Measurements from ENCODE around the gene DBNL.
A peak's percentile ranks its signal among the peaks of the same experiment; 100 is the strongest.

DBNL gene

DNA sequence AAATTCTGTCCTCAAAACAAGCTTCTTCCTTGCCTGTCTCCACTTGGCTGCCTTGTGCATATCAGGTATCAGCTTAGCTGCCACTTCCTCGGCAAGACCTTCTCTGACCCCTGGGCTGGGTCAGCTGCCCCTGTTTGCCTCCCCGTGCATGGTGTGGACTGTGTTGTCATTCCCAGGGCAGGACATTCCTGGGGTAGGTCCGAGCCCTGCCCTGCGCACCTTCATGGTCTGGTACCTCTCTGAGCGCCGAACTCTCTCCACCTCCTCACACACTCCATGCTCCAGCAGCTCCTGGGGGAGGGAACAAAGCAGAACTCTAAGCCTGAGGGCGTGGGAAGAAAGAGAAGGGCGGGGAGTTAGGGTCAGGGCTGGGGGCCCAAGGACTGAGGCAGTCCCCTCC is 34.0 kb downstream of the DBNL start:
- DNase-seq (ENCODE audit: low read depth), result no peak

DNA sequence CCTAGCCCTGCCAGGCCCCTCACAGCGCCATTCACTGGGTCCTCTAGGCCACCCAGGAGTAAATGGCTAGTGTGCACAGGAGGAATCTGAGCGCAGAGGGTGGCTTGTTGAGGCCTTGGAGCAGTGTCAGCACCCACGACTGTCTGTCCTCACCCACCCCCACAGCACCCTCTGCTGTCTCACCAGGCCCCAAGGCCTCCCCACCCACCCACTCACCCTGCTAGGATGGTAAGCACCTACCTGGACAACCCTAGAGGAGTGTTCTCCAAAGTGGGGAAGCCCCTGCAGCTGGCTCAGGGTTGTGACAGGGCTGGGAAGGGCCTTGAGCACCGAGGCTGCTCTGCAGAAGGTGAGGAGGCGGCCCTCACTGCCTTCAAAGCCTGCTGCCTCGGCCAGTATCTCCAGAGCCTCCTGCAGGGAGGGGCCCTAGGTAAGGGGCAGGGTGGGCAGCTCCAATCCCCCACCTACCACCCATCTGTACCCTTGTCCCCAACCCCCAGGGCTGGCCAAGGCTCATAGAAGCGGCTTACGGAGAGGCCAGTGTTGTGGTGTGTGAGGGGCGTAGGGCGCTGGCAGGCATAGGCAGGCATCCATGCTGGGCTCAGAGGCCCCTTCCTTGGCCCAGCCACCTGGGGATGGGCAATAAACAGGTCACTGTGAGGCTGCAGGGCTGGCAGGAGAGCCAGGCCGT is 35.0 kb downstream of the DBNL start:
- DNase-seq (ENCODE audit: low read depth), result no peak

DNA sequence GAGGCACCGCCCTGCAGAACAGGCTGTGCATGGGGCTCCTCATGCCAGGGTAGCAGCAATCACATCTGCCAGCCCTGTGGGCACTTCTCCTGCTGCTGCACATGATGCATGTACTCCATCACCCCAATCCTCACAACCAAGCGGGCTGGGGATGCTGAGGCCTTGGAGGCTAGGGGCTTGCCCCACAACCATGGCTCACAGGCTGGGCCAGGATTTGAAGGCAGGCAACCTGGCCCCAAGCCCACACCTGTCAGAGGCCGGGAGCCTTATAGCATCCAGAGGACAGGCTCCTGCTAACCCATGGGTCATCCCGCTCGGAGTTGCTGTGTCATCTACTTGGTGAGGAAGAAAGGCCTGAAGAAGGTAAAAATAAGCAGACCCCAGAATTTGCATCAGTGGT is 35.6 kb downstream of the DBNL start:
- no peak for DNase-seq (ENCODE audit: low read depth)

- no peak for DNase-seq (ENCODE audit: low read depth)
Measured at GRCh38 chr7:44080686-44081265, 36.3 kb downstream of the DBNL start.

DNA sequence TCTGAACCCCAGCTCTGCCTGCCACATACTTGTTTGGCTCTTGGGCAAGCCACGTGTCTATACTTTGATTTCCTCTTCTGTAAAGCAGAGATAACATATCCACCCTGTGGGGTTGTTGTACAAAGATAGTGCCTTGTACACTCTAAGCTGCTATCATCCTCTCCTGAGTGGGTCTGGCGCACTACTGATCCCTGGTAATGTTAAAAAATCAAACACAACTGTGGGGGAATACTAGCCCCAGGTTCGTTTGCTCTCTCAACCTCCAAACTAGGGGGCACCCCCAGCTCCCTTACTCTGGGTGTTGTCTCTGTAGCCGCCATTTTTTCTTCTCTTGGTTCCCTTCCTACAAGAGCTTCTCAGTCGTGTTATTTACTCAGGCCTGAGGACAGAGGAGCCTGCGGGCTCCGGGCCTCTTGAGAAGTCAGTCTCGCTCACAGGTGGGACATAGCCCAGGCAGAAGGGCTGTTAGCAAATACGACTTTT is 36.8 kb downstream of the DBNL start:
- no peak for DNase-seq (ENCODE audit: low read depth)

- peak; percentile 94 for DNase-seq (ENCODE audit: low read depth)
Measured at GRCh38 chr7:44082541-44083207, 38.2 kb downstream of the DBNL start.

GRCh38 chr7:44083796-44084195 is 39.3 kb downstream of the DBNL start:
- DNase-seq (ENCODE audit: low read depth), result no peak

- DNase-seq (ENCODE audit: low read depth), result no peak
Measured at GRCh38 chr7:44084701-44085100, 40.2 kb downstream of the DBNL start.

DNA sequence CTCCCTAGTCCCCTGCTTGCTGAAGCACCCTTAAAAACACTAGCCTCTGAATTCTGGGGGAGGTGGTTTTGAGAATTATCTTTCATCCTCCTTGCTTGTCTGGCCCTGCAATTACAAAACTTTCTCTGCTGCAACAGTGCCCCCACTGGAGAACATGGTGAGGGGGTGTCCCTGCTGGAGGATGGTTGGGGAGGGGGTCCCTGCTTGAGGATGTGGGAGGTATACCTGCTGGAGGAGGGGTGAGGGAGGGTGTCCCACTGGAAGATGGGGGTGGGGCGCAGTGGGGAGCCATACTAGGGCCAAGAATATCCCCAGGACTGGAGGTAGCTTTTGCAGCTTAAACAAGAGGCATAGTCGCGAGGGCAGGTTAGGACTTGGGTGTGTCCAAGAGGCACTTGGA is 41.0 kb downstream of the DBNL start:
- DNase-seq (ENCODE audit: low read depth), result no peak

DNA sequence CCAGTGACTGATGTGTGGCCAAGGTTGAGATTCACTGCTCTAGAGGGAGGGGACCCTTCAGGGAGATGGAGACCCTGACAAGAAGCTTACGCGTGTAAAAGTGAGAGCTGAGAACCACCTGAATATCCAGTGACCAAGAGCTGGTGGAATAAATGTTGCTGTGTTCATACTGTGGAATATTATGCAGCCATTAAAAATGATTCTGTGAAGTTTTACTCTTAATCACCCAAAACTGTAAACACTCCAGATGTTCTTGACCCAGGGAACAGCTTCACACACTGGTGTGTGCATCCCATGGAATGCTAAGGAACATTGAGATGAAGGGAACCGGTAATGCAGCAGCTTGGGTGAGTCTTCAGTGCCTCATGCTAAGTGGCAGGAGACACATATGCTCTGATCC is 42.1 kb downstream of the DBNL start:
- DNase-seq (ENCODE audit: low read depth), result no peak

- DNase-seq (ENCODE audit: low read depth), result no peak
Measured at GRCh38 chr7:44087911-44088838, 43.7 kb downstream of the DBNL start.

DNA sequence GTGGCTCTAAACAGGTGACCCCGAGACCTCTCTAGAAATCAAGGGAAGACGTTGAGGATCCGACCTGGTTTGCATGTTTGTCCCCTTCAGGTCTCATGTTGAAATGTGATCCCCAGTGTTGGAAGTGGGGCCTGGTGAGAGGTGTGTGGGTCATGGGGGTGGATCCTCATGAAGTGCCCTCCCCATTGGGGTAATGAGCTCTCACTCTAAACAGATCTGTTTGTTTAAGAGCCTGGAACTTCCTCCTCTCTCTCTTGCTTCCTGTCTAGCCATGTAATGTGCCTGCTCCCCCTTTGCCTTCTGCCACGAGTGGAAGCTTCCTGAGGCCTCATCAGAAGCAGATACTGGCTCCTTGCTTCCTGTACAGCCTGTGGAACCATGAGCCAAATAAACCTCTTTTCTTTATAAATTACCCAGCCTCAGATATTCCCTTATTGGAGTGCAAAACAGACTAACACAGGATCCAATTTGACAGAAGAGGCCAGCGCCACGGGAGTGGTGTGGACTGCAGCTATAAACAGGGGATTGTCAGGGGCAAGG is 48.7 kb downstream of the DBNL start:
- DNase-seq (ENCODE audit: low read depth), result no peak

GRCh38 chr7:44094365-44094764 is 49.9 kb downstream of the DBNL start:
- no peak for DNase-seq (ENCODE audit: low read depth)

DNA sequence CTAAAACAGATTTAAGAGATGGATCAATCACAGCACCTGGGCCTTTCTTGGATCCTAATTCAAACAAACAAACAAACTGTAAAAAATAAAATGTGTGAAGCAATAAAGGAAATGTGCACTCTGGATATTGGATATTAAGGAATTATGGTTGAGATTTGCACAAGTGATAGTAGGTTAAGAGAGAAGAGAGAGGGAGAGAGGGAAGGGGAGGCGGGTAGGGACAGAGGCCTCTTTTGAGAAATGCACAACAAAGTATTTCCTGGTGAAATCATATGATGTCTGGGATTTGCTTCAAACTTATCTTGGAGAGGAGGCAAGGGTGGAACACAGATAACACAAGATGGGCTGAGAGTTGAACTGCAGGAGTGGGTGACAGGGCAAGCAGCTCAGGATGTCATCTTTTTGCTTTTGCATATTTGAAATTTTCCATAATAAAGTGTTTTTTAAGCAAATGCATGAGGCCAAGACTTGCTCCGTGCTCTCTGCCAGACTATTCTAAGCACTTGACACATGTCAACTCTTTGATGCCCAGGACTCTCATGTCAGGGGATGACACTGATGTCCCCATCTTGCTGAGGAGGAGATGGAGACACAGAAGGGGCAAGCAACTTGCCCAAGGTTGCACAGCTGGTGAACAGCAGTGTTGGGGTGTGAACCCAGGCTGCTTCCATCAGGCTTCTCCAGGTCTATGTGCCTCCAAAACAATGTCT is 50.5 kb downstream of the DBNL start:
- DNase-seq (ENCODE audit: low read depth), result no peak

DNA sequence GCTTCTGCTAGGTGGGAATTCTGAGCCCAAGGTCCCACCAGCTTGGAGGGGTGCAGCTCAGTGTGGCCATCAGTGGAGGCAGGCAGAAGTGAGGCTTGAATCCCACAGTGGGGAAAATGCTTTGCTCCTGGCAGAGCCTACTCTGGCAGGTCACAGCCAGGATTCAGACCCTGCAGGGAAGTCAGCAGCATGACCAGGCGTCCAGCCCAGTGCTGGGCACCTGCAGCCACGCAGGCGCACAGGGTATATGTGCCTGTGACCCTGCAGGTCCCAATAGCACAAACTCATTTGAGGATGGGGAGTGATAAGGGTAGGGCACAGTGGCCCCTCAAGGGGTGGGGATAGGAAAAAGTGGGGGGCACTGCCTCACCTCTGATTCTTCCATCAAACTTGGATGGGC is 51.3 kb downstream of the DBNL start:
- no peak for DNase-seq (ENCODE audit: low read depth)

- DNase-seq (ENCODE audit: low read depth), result no peak
Measured at GRCh38 chr7:44096326-44096881, 51.9 kb downstream of the DBNL start.

GRCh38 chr7:44097064-44097932 is 52.8 kb downstream of the DBNL start:
- DNase-seq (ENCODE audit: low read depth), result no peak

- no peak for DNase-seq (ENCODE audit: low read depth)
Measured at GRCh38 chr7:44098092-44099068, 53.9 kb downstream of the DBNL start.

DNA sequence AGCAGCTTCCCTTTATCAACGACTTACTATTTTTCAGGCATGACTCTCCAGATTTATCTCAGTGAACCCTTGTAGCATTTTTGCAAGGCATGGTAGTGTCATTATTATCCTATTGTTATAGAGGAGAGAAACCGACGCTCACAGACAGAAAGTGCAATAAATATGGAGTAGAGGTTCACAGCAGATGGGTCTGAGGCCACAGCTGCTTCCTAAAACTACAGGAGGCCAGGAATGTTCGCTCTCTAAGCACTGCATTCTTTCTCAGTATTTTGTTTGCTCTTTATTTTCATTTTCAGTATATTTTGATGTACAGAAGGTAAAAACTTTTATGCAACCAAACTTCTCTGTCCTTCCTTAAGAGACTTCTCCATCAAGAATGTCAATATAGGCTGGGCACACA is 55.2 kb downstream of the DBNL start:
- no peak for DNase-seq (ENCODE audit: low read depth)
